HCT116 (cell line): ENCODE data around the gene MAPK6. TPM values are rescaled to one million over a fixed set of nuclear protein-coding genes. Genes with fewer than 3 reads are reported as not detected.

ENCODE experiments used
- ATAC-seq: fragments of 200-7000 bp; cut with Tn5 transposase; 2 replicates; pipeline ENCODE4 v1.9.1; 2020; ENCODE audit warnings: mild to moderate bottlenecking, moderate library complexity
- BruUV-seq: library from RNA; stranded (reverse); fragments of 400-500 nt; replicated peaks from 2 replicates; lab custom pipeline; 2021; lab: Mats Ljungman, UMichigan
- CTCF ChIA-PET: fragments of 300-600 bp; sonication (Branson Sonifier 250); formaldehyde crosslinking; loops from one replicate; lab custom pipeline; 2021; ENCODE audit warnings: antibody characterized with exemption; lab: Charles Lee
- POLR2A ChIA-PET: fragments of 300-600, 350-600 bp; sonication (Branson Sonifier 250); formaldehyde crosslinking; loops from one replicate; lab custom pipeline; 2021; ENCODE audit warnings: antibody characterized with exemption; lab: Charles Lee
- RAD21 ChIA-PET, 2 experiments: fragments of 300-600 bp; sonication (Branson Sonifier 250); formaldehyde crosslinking; loops; one replicate each; lab custom pipeline; 2023; ENCODE audit warnings: low total read pairs in 2 of 2; ENCODE audit not compliant: uncharacterized antibody in 2 of 2, unreplicated experiment in 2 of 2, low non-redundant PET in 1 of 2; lab: Charles Lee
- DNase-seq: peaks from one replicate; pipeline ENCODE4 v3.0.0-alpha.2; 2010; ENCODE audit warnings: low read depth, low spot score
- H2AFZ ChIP-seq: fragments of 200-600 bp; shearing (Covaris generic), sonication (generic); 2 replicates; pipeline ENCODE4 v1.6.1; 2017; ENCODE audit warnings: low read depth, mixed run types, mixed read lengths, antibody characterized with exemption, low read length; ENCODE audit not compliant: poor library complexity, severe bottlenecking
- H3K27ac ChIP-seq: 2 replicates; pipeline ENCODE4 v1.5.1; 2012; ENCODE audit warnings: low read depth, low read length
- H3K27me3 ChIP-seq: fragments of 200-600 bp; sonication (generic); 2 replicates; pipeline ENCODE4 v1.6.1; 2016; ENCODE audit warnings: mixed run types, low read length, mixed read lengths; ENCODE audit not compliant: insufficient read depth
- H3K36me3 ChIP-seq, 2 experiments: fragments of 200-500 bp in 1 of 2; fragments of 200-600 bp in 1 of 2; sonication (Bioruptor generic) in 1 of 2; sonication (generic) in 1 of 2; 2 replicates each; pipeline versions ENCODE4 v1.5.1 to v1.6.1; 2014 to 2016; ENCODE audit warnings: low read length in 2 of 2, inconsistent platforms in 1 of 2, mixed read lengths in 1 of 2, mixed run types in 1 of 2; ENCODE audit not compliant: insufficient read depth in 2 of 2, control insufficient read depth in 1 of 2
- H3K4me1 ChIP-seq, 2 experiments: fragments of 200-600 bp in 1 of 2; sonication (generic) in 1 of 2; 2 replicates each; pipeline versions ENCODE4 v1.5.1 to v1.6.1; 2012 to 2017; ENCODE audit warnings: low read length in 2 of 2, inconsistent platforms in 1 of 2, mild to moderate bottlenecking in 1 of 2, mixed read lengths in 1 of 2, mixed run types in 1 of 2, moderate library complexity in 1 of 2; ENCODE audit not compliant: insufficient read depth in 2 of 2, control insufficient read depth in 1 of 2
- H3K4me2 ChIP-seq: fragments of 200-600 bp; sonication (generic); 2 replicates; pipeline ENCODE4 v1.6.1; 2017; ENCODE audit warnings: mixed run types, low read length, mixed read lengths
- H3K4me3 ChIP-seq, 2 experiments: fragments of 200-600 bp in 1 of 2; sonication (generic) in 1 of 2; replicated peaks in 1 of 2; 2 replicates each; pipeline ENCODE4 v1.5.1; 2011 to 2016; ENCODE audit warnings: low read length in 2 of 2, control low read depth in 1 of 2, low read depth in 1 of 2, mild to moderate bottlenecking in 1 of 2, mixed read lengths in 1 of 2, mixed run types in 1 of 2
- H3K79me2 ChIP-seq: fragments of 200-600 bp; sonication (generic); 2 replicates; pipeline ENCODE4 v1.6.1; 2017; ENCODE audit warnings: mild to moderate bottlenecking, mixed run types, low read length, moderate library complexity, mixed read lengths; ENCODE audit not compliant: insufficient read depth
- H3K9ac ChIP-seq: fragments of 200-600 bp; sonication (generic); 2 replicates; pipeline ENCODE4 v1.6.1; 2016; ENCODE audit warnings: low read length, mixed read lengths
- H3K9me2 ChIP-seq: fragments of 200-600 bp; sonication (generic), shearing (Covaris generic); 2 replicates; pipeline ENCODE4 v1.6.1; 2017; ENCODE audit warnings: mixed run types, mild to moderate bottlenecking, moderate library complexity; ENCODE audit not compliant: insufficient read depth
- H3K9me3 ChIP-seq, 2 experiments: fragments of 200-500 bp in 1 of 2; fragments of 200-600 bp in 1 of 2; sonication (Bioruptor generic) in 1 of 2; sonication (generic) in 1 of 2; 2 replicates each; pipeline ENCODE4 v1.6.1; 2014 to 2017; ENCODE audit warnings: low read length in 2 of 2, mixed read lengths in 2 of 2, inconsistent platforms in 1 of 2, low read depth in 1 of 2, mild to moderate bottlenecking in 1 of 2, mixed run types in 1 of 2, moderate library complexity in 1 of 2; ENCODE audit not compliant: control insufficient read depth in 1 of 2, insufficient read depth in 1 of 2
- H4K20me1 ChIP-seq: fragments of 200-600 bp; sonication (generic), shearing (Covaris generic); 2 replicates; pipeline ENCODE4 v1.6.1; 2017; ENCODE audit warnings: mixed run types, mild to moderate bottlenecking, moderate library complexity; ENCODE audit not compliant: insufficient read depth
- ATF3 ChIP-seq: IDR thresholded peaks from 2 replicates; pipeline ENCODE4 v1.6.1; 2012
- CBX3 ChIP-seq: IDR thresholded peaks from 2 replicates; pipeline ENCODE4 v1.6.1; 2012; ENCODE audit warnings: low read depth
- CEBPB ChIP-seq: IDR thresholded peaks from 2 replicates; pipeline ENCODE4 v1.6.1; 2012; ENCODE audit warnings: low read depth
- CTCF ChIP-seq, 3 experiments: fragments of 200-600 bp in 1 of 3; sonication (generic) in 1 of 3; IDR thresholded peaks in 2 of 3; conservative IDR thresholded peaks in 1 of 3; 2 replicates each; pipeline ENCODE4 v1.5.1; 2012 to 2017; ENCODE audit warnings: low read depth in 2 of 3, low read length in 2 of 3, antibody characterized with exemption in 1 of 3, borderline replicate concordance in 1 of 3, control low read depth in 1 of 3, mild to moderate bottlenecking in 1 of 3, mixed read lengths in 1 of 3, mixed run types in 1 of 3, moderate library complexity in 1 of 3; ENCODE audit not compliant: insufficient read depth in 1 of 3
- EGR1 ChIP-seq: IDR thresholded peaks from 2 replicates; pipeline ENCODE4 v1.6.1; 2012; ENCODE audit warnings: low read depth
- ELF1 ChIP-seq: IDR thresholded peaks from 2 replicates; pipeline ENCODE4 v1.6.1; 2012; ENCODE audit warnings: low read depth, borderline replicate concordance
- EZH2 ChIP-seq: fragments of 200-600 bp; sonication (generic); IDR thresholded peaks from 2 replicates; pipeline ENCODE4 v1.6.1; 2017; ENCODE audit warnings: antibody characterized with exemption, mixed run types
- EZH2phosphoT487 ChIP-seq: fragments of 200-600 bp; IDR thresholded peaks from 2 replicates; pipeline ENCODE4 v1.6.1; 2018; ENCODE audit warnings: antibody characterized with exemption, borderline replicate concordance
- FOSL1 ChIP-seq: IDR thresholded peaks from 2 replicates; pipeline ENCODE4 v1.6.1; 2012; ENCODE audit warnings: low read depth
- JUND ChIP-seq: IDR thresholded peaks from 2 replicates; pipeline ENCODE4 v1.6.1; 2012
- POLR2A ChIP-seq: IDR thresholded peaks from 2 replicates; pipeline ENCODE4 v1.7.0; 2011; ENCODE audit warnings: borderline replicate concordance; ENCODE audit not compliant: insufficient read depth, insufficient read length; ENCODE audit errors: extremely low read depth
- POLR2AphosphoS5 ChIP-seq: IDR thresholded peaks from 2 replicates; pipeline ENCODE4 v1.6.1; 2011; ENCODE audit warnings: mild to moderate bottlenecking, low read depth, low read length, moderate library complexity
- RAD21 ChIP-seq: IDR thresholded peaks from 2 replicates; pipeline ENCODE4 v1.6.1; 2012; ENCODE audit warnings: low read depth, mild to moderate bottlenecking
- SIN3A ChIP-seq: IDR thresholded peaks from 2 replicates; pipeline ENCODE4 v1.6.1; 2012; ENCODE audit warnings: low read depth
- SP1 ChIP-seq: IDR thresholded peaks from 2 replicates; pipeline ENCODE4 v1.6.1; 2012; ENCODE audit warnings: low read depth
- SRF ChIP-seq: IDR thresholded peaks from 2 replicates; pipeline ENCODE4 v1.6.1; 2012; ENCODE audit warnings: low read depth
- TCF7L2 ChIP-seq: IDR thresholded peaks from 2 replicates; pipeline ENCODE4 v1.7.0; 2011; ENCODE audit warnings: borderline replicate concordance, inconsistent platforms; ENCODE audit not compliant: insufficient read depth, insufficient read length; ENCODE audit errors: extremely low read depth
- ZBTB33 ChIP-seq: IDR thresholded peaks from 2 replicates; pipeline ENCODE4 v1.6.1; 2011; ENCODE audit warnings: mild to moderate bottlenecking, low read length, moderate library complexity; ENCODE audit not compliant: insufficient replicate concordance; ENCODE audit errors: extremely low read depth
- ZFX ChIP-seq: fragments of 450-650 bp; IDR thresholded peaks from 2 replicates; pipeline ENCODE4 v1.6.1; 2017
- ZNF274 ChIP-seq: fragments of 200-500 bp; sonication (Bioruptor generic); IDR thresholded peaks from 2 replicates; pipeline ENCODE4 v1.6.1; 2014; ENCODE audit warnings: mild to moderate bottlenecking, low read depth, low read length, inconsistent platforms
- intact Hi-C: fragments of 100-400 bp; cut with micrococcal nuclease; formaldehyde crosslinking; loops from 2 replicates; pipeline ENCODE4 v1.10.0; 2022
- total RNA-seq: library from RNA; stranded (reverse); gene quantifications from one replicate; pipeline ENCODE4 v1.2.1, GENCODE V29; 2021; ENCODE audit not compliant: unreplicated experiment

The MAPK6 gene
- total RNA-seq, 1 experiment from 2014 or later: 57.4 TPM

DNA sequence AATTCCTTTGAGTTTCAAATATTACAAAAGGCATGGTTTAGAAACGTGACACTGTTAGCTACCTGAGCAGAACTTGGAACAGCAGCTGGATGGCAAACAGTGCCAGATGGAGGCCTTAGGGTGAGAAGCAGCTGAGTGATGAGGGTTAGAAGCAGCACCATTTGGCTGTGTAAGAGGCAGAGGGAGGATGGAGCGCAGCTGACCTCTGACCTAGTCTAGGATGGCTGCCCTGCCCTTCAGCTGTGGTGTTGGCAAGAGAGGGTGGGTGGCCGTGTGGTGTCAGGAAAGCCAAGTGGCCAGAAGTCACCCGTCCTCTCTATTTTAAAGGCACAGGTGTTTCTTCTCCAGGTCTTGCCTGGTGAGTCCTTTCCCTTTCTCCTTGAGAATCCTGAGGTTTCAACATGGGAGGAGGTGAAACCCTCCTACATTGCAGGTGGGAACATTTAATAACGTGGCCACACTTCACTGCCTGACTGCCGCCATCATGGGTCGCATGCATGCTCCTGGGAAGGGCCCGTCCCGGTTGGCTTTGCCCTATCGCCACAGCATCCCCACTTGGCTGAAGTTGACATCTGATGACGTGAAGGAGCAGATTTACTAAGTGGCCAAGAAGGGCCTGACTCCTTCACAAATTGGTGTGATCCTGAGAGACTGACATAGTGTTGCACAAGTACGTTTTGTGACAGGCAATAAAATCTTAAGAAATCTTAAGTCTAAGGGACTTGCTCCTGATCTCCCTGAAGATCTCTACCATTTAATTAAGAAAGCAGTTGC is 76.0 kb downstream of the MAPK6 start:
- ChIA-PET RAD21 (no interaction called here), POLR2A (no interaction called here), CTCF (interaction anchor here (1.4 kb wide), 1 partner anchor 16 kb away, joined by 3 read pairs; no protein-coding TSS in a partner anchor)
- DNase-seq: no peak
- Histone ChIP-seq H3K4me1 (peaks cover 13 to 27% of the 10 kb centered on the region in 2 experiments), H3K9me3 (peaks cover 0 to 4% of the 10 kb centered on the region in 2 experiments; a peak in 1 of 4 replicates), H3K36me3 (no peaks in the 10 kb centered on the region), H3K4me2 (no peak overlapping the region), H3K27me3 (no peaks in the 10 kb centered on the region), H3K79me2 (no peaks in the 10 kb centered on the region), H4K20me1 (no peaks in the 10 kb centered on the region), H3K27ac (no peak overlapping the region), H2AFZ (no peak overlapping the region), H3K9ac (no peak overlapping the region), H3K9me2 (no peaks in the 10 kb centered on the region), H3K4me3 (no peak overlapping the region)
- ATAC-seq: no peak
- TF ChIP-seq CTCF (IDR thresholded peaks at IDR 0.05 in 2 of 3, conservative IDR thresholded peaks at IDR 0.05 in 1 of 3; ENCODE audit: borderline replicate concordance in 1 of 3, insufficient read depth in 1 of 3, low read depth in 2 of 3, low read length in 2 of 3): no peak
- no peak for TF ChIP-seq SRF
- TF ChIP-seq ZBTB33: no peak
- no peak for TF ChIP-seq ZFX
- TF ChIP-seq ELF1: no peak
- no peak for TF ChIP-seq FOSL1
- TF ChIP-seq JUND: no peak
- TF ChIP-seq POLR2AphosphoS5: no peak
- TF ChIP-seq POLR2A: no peak
- TF ChIP-seq RAD21: no peak
- no peak for TF ChIP-seq ZNF274
- TF ChIP-seq EZH2phosphoT487: no peak
- TF ChIP-seq TCF7L2: no peak
- TF ChIP-seq SIN3A: no peak
- no peak for TF ChIP-seq EGR1
- no peak for TF ChIP-seq CEBPB
- TF ChIP-seq CBX3: no peak
- no peak for TF ChIP-seq SP1
- no peak for TF ChIP-seq EZH2
- TF ChIP-seq ATF3: no peak
- intact Hi-C loops: no loop called here
- BruUV-seq: no TSS peak
